Stimulated activated CD8-positive, alpha-beta memory T cell treated with anti-CD3 and anti-CD28 coated beads, Interleukin-12 subunit alpha, Interleukin-12 subunit beta, amount 100 ng/mL, for 1 hour (primary cell): ENCODE data around the gene KRT4.

Experiments used
- DNase-seq: peaks from one replicate; pipeline ENCODE4 v3.0.0-alpha.2; 2020; ENCODE audit warnings: low read depth

Gene KRT4

DNA sequence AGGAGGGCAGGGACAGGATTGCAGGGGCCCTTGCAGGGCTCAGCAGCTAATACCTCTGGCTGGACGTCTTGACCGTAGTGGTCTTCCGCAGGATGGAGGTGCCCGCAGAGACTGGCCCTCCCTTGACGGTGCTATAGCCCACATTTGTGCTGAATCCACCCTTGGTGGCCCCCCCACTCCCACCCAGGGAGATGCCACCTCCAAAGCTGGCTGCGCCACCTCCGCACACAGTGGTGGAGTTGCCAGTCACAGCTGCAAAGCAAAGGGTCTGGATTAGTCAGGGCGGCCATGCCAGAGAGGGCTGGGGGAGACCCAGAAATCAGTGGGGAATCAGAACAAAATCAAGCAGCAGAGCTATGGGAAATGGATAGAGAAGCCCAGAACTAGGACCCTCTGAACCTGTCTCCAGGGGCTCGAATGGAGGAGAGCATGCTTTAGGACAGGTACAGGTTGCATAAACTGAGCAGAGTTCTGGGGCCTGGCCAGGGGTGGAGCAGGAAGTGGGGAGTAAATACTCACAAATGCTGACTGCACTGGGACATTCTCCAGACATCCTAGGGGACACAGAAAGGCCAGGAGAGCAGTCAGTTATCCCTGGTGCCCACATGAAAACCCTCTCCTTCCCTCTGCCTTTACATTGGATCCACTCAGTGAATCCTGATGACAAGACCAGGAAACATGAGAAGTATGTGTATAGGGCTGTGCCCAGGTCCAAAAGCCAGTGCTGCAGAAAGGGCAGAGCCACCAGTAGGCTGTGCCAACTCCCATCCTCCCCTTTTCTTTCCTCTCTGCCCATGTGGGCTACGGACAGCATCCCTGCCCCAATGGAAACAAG, 8.1 kb upstream of the KRT4 start:
- DNase-seq: no peak

DNA sequence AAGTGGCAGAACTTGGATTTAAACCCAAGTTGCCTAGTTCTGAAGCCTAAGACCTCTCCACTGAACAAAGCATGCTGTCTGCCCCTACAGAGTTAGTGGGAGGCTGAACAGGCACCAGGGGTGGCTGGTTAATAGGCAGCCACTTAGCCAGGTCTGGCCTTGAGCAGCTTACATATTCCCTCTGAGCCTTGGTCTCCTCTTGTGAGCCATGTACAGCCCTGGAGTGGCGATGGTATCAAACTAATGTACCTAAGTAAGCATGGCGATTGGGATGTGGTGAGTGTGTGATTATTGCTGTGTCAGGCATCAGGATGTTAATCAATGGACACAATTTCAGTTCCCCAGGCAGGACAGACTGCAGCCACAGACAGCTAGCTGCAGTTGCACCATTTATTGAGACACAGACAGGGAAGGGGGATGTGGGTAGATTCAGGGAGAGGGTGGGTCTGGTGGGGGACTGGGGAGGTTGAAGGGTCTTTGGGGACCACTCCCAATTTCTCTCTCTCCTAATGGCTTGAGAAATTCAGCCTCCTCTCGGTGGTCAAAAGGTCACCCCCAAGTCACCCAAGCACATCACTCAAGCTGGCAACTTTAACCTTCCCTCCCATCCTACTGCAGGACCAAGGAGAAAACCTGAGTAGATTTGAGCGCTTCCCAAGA, 7.3 kb upstream of the KRT4 start:
- no peak for DNase-seq

DNA sequence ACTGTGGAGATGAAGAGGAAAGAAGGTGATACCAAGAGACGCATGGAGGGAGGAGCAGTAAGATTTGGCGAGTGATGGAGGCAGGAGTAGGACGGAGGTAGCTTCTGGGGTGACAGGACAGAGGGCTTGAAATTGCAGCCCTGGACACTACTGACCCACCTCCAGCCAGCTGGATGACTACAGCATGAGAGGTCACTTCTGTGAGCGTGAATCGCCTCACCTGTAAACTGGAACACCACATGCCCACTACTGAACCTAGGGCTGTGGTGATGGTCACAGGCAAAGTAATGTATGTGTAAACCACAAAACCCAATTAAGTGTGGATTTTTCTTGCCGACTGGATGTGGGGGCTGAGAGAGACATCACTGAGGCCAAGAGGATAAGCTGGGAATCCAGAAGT, 6.6 kb upstream of the KRT4 start:
- no peak for DNase-seq

DNA sequence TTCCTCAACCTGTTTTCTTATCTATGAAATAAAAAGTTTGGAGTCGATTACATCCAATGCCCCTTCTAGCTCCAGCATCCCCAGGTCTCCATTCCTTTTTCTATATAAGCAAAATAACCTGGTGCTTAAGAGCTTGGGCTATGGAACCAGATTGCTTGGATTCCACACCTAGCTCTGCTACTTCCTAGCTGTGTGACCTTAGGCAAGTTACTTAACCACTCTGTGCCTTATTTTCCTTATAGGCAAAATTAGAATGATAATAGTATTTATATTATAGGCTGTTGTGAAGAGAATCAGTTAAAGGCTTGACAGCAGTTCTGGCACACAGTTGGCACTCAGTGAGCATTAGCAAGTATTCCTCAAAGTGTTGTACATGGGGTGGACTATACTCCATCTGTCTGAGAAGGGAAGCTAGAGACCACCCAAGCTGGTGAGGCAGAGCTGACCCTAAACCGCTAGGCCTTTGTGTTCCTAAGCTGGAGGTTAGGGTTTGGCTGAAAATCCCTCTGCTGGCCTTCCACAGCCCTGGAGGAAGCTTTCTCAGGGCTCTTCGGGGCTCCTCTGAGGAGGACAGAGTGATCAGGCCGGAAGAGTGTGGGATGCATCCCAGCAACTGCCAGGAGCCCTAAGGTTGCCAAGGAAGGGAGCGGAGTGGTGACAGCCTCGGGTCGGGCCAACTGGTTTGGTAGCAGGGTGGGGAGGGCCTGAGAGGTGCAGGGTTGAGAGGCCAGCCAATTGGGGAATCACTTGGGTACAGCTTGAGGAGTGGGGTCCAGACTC, 6.0 kb upstream of the KRT4 start:
- DNase-seq: no peak

DNA sequence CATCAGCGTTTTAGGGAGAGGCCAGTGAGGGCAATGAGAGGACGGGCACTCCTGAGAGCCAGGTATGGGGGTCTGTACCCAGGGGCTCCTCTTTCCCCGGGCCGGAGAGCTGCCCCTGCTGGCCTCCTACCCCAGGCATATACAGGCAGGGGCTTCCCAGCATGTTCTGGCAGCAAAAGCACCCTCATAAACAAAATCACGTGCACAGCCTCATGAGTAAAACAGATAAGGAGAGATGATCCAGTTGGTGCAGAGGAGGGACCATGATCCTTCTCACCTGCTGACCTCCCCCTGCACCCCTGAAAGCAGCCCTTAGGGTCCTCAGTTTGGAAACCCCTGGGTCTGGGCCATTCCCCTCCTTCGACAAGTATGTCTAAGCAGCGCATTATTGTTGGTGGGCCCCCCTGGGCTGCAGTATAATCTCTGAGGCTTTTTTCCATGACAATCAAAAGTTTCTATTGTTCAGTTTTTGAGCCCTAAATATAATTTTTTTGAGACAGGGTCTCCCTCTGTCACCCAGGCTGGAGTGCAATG, 5.0 kb upstream of the KRT4 start:
- DNase-seq: no peak

DNA sequence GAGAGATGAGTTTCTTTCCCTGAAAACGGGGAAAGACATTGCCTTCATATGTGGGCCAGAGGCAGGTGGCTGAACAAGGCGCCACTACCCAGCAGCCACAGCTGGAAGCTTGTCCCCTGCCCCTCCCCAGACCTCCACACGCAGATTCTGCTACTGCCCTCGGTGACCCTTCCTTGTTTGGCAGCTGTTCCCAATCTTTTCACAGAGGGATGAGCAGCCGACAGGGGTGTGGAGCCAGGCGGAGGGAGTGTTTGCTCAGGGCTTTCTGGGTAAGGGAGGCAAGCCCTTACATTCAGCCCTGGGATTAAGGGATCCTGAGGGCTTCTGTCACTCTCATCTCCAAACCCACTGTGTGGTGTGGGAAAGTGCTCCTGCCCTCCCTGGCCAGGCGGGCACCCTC, 4.5 kb upstream of the KRT4 start:
- DNase-seq: no peak

DNA sequence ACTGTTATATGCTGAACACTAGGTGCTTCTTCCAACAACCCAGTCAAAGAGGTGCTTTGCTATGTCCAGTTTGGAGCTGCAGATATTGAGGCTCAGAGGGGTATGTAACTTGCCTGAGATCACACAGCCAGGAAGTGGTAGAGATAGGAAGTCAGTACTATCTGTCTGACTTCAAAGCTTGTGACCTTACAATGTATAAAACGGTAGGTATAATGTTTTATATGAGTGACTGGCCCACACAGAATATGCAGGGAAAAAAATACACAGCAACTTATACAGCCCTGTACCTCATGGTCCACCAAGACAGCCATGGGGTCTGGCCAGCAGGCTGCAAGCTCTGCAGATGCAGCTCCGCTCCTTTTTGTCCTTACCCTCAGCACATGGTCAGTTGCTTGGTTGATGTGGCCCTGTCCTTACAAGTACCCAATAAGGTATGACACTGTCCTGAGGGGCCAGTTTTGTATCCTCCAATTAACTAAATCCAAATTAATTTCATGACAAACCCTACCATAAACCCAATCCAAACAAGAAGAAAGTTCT, 3.9 kb upstream of the KRT4 start:
- no peak for DNase-seq

DNA sequence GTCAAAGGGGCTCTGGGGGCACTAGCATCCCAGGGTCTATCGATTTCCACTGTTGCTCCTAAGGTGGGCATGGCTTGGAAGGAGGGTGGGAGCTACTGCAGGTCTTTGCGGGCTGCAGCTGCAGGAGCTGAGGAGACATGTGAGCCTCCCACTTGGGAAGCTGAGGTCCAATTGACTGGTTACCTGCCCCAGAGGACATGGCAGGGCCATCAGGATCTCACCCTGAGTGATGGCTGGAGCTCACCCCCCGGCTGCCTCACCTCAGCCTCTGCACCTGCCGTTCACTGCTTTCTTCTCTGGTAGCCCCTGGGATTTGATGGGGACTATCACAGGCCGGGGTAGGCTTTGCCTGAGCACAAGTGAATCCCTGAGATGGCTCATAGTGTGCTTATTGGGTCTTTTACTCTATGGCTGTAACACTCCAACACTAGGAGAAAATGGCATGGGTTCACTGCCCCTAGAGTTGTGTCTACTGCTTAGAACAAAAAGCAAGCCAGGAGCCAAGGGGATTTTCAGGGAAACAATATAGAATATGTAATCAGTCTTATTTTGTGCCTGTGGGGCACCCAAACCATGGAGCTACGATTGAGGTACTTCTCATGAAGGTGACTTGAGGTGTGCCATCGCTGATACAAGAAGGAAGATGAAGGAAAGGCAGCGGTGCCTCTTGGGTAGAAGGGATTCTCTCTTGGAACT, 3.2 kb upstream of the KRT4 start:
- no peak for DNase-seq

DNA sequence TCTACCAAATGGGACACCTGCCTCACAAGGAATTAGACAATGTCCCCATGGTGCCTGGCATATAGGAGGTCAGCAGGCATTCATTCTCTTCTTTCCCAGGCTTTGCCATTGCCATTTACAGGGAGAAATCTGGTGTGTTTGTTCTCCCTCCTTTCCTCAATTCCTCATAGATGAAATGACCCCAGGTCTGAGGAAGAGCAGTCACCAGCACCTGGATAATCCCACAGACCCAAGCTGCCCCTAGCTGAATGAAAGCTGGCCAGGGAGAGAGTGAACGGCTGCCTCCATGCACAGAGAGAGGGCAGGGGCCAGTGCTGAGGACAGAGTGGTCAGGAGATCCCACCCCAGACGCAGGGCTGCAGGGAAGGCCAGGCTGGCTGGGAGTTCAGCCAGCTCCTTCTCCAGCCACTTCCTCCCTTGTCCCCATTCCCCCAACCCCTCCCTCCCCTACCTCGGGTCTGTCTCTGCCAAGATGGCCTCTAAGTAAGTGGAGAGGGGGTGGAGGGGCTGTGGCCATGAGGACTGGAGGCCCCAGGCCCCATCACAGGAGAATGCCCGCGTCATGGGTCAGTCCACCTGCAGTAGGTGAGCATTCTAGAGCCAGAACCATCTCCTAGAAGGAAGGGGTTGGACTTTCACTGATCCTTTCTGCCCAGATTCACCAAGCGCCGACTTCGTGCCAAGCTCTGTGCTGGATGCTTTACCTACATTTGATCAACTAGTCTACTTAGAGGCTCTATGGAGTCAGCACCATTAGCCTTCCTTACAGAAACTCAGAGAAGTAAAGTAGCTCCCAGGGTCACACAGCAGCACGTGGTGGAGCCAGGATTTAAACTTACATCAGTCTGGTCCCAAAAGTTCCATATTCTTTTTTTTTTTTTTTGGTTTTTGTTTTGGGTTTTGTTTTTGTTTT, 2.0 kb upstream of the KRT4 start:
- no peak for DNase-seq

DNA sequence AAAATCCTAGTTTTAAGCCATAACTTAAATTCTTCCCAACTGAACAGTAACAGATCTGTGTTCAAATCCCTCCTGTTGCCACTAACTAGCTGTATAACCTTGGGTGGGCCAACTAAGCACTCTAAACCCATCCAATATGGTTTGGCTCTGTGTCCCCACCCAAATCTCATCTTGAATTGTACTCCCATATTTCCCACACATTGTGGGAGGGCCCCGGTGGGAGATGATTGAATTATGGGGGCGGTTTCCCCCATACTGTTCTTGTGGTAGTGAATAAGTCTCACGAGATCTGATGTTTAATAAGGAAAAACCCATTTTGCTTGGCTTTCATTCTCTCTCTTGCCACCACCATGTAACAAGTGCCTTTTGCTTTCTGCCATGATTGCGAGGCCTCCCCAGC, 1.2 kb upstream of the KRT4 start:
- no peak for DNase-seq

DNA sequence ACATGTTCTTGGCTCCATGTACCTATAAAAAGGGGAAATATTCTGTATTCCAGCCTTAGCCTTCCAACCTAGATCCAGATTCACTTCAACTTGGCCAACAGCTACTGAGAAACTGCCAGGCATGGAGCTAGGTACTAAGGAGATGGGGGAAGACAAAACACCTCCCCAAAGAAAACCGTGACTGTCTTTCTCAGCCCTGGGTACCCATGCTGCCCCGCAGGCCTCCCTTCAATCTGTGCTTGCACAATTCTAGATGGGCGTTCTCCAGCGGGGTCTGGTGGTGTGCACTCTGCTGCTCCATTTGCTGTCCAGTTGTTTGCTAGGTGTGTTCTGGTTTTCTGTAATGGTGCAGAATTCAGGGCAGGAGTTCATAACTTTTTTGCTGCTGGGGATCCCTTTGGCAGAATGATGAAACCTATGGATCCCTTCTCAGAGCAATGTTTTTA, 817 bp upstream of the KRT4 start:
- DNase-seq: no peak

DNA sequence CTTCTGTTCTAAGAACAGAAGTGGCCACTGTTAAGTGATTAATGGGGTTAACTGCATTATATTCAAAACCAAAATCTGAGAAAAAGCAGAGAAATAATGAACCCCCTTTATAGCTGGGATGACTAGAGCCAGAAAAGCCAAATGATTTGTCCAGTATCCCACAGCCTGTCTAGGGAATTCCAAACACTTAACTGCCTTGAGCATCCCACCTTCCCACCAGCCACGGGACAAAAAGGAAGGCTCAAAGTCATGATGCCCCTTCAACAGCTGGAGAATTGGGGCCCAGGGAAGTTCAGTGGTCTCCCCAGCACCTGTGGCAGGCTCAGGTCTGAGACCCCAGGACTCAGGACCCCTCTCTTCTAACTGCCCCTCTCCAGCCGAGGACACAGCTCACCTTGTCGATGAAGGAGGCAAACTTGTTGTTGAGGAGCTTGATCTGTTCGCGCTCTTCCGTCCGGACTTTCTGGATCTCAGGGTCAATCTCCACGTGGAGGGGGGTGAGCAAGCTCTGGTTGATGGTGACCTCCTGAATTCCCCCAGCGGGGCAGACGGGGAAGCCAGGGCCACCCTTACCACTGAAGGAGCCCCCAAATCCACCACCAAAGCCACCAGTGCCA, 605 bp downstream of the KRT4 start:
- DNase-seq: no peak

DNA sequence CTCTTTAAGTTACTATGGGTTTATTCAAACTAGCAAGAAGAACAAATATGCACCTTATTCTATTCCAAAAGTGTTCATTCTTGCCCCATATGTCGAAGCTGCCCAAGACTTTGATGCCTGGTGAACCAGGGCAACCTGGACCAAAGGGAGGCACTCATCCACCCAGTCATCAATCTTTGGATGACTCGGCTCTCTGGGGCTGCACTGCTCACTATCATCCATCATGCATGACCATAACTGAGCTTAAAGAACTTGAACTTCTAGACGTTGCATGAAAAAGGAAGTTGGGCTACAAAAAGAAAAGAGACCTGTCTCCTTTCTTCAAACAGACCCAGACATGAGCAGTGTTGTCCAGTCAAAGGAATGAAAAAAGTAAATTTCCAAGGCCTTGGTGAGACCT, 1.2 kb downstream of the KRT4 start:
- DNase-seq: no peak

DNA sequence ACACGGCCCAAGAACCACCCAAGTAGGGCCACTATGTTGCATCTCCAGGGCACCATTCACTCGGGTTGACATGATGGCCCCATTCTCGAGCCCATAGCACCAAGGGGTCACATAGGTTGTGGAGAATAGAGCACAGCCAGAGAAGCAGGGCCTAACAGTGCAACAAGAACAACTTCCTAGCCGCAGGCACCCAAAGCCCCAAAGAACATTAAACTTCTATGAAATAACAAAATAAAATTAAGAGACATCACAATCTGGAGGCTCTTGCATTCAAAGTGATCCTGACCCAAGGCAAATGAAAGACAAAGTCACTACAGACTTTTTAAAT, 1.9 kb downstream of the KRT4 start:
- no peak for DNase-seq

DNA sequence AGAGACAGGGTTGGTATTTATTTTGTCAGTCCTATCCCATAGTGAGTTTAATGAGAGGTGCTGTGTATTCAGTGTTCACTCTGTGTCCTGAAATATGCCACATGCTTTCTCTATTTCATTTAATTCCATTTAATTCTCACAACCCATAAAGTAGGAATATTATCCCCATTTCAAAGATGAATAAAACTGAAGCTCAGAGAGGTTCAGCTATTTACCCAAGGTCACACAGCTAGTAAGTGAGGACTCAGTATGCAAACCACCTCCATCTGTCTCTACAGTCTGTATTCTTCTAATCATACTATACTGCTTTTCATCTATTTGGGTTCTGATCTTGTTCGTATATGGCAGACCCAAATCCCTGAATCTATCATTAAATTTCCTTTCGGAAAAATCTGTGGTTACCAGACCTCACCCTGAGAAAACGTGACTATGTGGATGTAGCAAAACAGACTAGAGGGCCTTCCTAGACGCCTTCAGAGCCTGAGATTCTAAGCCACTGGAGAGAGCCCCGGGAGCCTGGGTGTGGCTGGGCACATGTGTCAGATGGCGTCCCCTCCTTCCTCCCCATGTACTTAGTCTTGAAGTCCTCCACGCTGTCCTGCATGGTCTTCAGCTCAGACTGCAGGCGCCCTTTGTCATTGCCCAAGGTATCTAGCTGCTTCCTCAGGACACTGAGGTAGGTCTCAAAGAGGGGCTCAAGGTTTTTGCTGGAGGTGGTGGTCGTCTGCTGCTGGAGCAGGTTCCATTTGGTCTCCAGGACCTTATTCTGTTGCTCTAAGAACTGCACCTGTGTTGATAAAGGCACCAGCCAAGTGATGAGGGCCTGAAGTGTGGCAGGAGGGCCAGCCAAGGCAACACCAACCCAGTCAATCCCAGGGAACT, 2.5 kb downstream of the KRT4 start:
- DNase-seq: no peak

DNA sequence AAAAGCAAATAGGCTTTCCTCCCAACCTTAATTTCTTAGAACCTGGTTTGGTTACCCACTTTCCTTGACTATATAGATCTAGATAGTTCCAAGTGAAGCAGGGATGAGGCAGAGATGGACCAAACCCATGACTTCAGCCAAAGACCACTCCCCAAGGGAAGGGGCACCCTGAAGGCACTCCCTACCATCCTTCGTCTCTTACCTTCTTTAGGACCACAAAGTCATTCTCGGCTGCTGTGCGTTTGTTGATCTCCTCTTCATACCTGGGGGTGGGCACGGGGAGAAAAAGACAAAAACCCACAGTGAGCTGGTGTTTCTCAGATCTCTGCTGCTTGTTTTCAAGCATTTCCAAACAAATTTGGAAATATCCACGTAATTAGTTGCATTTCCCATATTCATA, 3.4 kb downstream of the KRT4 start:
- DNase-seq: no peak

DNA sequence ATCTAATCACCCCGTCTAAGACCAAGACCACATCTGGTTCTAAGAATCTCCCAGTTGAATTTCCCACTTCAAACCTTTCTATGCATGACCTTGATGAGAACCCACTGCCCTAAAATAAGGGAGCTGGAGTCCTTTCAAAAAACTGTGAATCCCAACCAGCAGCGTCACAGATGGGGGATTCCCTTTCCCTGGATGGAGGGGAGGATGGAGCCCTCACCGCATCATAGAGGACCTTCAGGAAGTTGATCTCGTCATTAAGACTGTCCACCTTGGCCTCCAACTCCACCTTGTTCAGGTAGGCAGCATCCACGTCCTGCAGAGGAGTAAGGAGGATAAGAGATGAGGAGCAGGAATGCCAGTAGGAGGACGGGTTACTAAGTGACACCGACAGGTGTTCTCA, 4.8 kb downstream of the KRT4 start:
- no peak for DNase-seq

DNA sequence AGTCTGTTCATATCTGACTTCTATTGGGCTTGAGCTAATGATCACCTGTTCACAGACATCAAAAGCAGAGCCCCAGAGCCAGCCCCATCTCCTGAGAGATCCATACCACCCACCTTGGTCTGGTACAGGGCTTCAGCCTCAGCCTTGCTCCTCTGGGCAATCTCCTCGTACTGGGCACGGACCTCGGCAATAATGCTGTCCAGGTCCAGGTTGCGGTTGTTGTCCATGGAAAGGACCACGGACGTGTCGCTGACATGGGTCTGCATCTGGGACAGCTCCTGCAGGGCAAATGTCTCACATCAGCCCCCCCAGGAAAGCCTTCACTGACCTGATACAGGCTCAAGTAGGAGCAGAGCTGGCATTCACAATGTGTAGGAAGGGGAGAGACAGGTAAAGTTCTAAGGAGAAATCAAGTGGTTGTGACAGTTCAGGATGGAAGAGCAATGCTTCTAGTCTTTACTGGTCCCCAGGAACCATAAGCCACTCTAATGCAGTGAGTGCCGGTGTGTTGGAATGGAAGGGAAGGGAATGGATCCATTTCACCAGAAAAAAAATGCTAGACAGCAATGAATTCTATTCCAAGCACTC, 5.2 kb downstream of the KRT4 start:
- DNase-seq: no peak
